Measurements from ENCODE around the gene GRAMD1A. TPM values are rescaled to one million over a fixed set of nuclear protein-coding genes. Genes with fewer than 3 reads are reported as not detected.
"Not testable (repeated sequence)": the region's sequence is repeated elsewhere in the genome, so short reads cannot be mapped to it uniquely, and the experiment has no call there.

Gene GRAMD1A
- total RNA-seq, 1 experiment from 2014 or later, result 62.7 TPM

DNA sequence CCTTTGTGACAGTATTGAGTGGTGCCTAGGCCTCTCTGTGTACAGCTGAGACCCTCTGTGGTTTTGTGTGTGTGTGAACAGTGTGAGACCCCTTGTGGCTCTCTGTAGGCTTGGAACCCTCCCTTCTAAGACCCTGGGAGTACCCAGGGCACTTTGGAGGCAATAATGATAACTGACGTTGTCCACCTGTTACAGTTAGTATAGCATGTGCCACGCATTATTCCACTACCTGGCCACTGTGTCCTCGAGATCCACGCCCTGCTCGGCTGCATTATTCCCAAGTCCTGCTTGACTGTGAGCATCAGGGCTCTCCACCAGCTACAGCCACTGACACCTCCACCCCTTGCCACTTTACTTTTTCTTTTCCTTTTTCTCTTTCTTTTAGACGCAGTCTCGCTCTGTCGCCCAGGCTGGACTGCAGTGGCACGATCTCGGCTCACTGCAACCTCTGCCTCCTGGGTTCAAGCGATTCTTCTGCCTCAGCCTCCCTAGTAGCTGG is 2.0 kb downstream of the GRAMD1A start:
- Histone ChIP-seq H3K4me2 (peak overlapping the region; percentile 92), H3K27me3 (ENCODE audit: insufficient read depth, low read depth) (no peaks in the 10 kb centered on the region), H3K4me1 (replicated peaks; ENCODE audit: insufficient read depth) (peaks cover 44% of the 10 kb centered on the region), H3K27ac (no peak overlapping the region), H2AFZ (no peak overlapping the region), H3K4me3 (no peak overlapping the region), H3K36me3 (ENCODE audit: low read depth) (no peaks in the 10 kb centered on the region), H3K9me3 (ENCODE audit: insufficient read depth, low read depth) (no peaks in the 10 kb centered on the region), H3K9me2 (ENCODE audit: insufficient read depth) (no peaks in the 10 kb centered on the region), H3K79me2 (ENCODE audit: low read depth) (peaks cover 20% of the 10 kb centered on the region), H4K20me1 (ENCODE audit: insufficient read depth) (no peaks in the 10 kb centered on the region), H3F3A (ENCODE audit: insufficient read depth, low read depth) (peaks cover 46% of the 10 kb centered on the region)
- TF ChIP-seq CTCF (conservative IDR thresholded peaks at IDR 0.05), result no peak
- no peak for TF ChIP-seq EZH2 (IDR thresholded peaks at IDR 0.05; ENCODE audit: low read depth)
- intact Hi-C loops (cut with micrococcal nuclease; ENCODE audit: unreplicated experiment), result loop anchor here (2.0 kb wide), 1 partner anchor 121 kb away; no protein-coding TSS in a partner anchor
- no peak for DNase-seq
- POLR2A ChIA-PET (ENCODE audit: unreplicated experiment), result no interaction called here
- CTCF ChIA-PET, result no interaction called here
- BruUV-seq (replicated peaks), result no TSS peak

- no peak overlapping the region for H2AFZ ChIP-seq
- DNase-seq, result no peak
- no peaks in the 10 kb centered on the region; the same call in 1 of the 2 replicates for H3K36me3 ChIP-seq (ENCODE audit: low read depth)
- peaks cover 54% of the 10 kb centered on the region for H3F3A ChIP-seq (ENCODE audit: insufficient read depth, low read depth)
- BruUV-seq (replicated peaks), result no TSS peak
- no peaks in the 10 kb centered on the region for H3K9me2 ChIP-seq (ENCODE audit: insufficient read depth)
- H3K4me1 ChIP-seq (replicated peaks; ENCODE audit: insufficient read depth), result peaks cover 44% of the 10 kb centered on the region
- ChIA-PET CTCF (no interaction called here), POLR2A (ENCODE audit: unreplicated experiment) (interaction anchor here (0.5 kb wide), 1 partner anchor 620 kb away, joined by 27 read pairs; no protein-coding TSS in a partner anchor)
- peaks cover 26% of the 10 kb centered on the region for H3K79me2 ChIP-seq (ENCODE audit: low read depth)
- no peak overlapping the region for H3K4me3 ChIP-seq
- no peaks in the 10 kb centered on the region for H4K20me1 ChIP-seq (ENCODE audit: insufficient read depth)
- TF ChIP-seq EZH2 (IDR thresholded peaks at IDR 0.05; ENCODE audit: low read depth) (no peak), CTCF (conservative IDR thresholded peaks at IDR 0.05) (no peak)
- H3K4me2 ChIP-seq, result no peak overlapping the region
- intact Hi-C loops (cut with micrococcal nuclease; ENCODE audit: unreplicated experiment), result no loop called here
- no peaks in the 10 kb centered on the region for H3K27me3 ChIP-seq (ENCODE audit: insufficient read depth, low read depth)
- H3K27ac ChIP-seq, result no peak overlapping the region
- no peaks in the 10 kb centered on the region for H3K9me3 ChIP-seq (ENCODE audit: insufficient read depth, low read depth)
These were observed 4.6 kb downstream of the GRAMD1A start for GRCh38 chr19:35004517-35005255.

DNA sequence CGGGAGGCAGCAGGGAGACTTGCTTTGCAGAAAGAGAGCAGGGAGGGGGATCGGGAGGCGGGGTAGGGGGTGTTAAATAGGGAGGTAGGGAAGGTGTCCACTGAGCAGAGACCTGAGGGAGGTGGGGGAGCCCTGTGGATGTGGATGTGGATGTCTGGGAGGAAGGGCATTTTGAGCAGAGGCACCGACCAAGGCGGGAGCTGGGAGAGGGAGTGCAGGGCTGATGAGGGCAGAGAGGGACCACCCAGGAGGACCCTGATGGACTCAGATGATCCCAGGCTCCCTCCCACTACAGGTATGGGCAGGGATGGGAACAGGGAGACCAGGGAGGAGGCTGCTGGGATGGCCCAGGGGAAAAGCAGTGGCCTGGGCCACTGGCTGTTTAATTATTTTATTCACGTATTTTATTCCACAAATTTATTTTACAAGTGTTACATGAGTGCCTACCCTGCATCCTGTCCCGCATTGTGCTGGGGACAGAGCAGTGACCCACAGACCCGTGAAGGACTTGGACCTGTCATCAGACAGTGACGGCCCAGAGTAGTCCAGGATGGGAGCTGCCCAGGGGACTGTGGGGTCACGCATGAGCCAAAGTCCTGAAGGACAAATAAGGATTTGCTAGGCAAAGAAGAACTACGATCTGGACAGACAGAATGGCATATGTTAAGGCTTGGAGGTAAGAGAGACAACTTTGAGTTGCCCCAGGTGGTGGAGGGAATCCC is 5.3 kb downstream of the GRAMD1A start:
- no TSS peak for BruUV-seq (replicated peaks)
- no peaks in the 10 kb centered on the region for H3K9me3 ChIP-seq (ENCODE audit: insufficient read depth, low read depth)
- intact Hi-C loops (cut with micrococcal nuclease; ENCODE audit: unreplicated experiment), result no loop called here
- no peak for DNase-seq
- H3K4me2 ChIP-seq, result peak overlapping the region; percentile 63
- no peaks in the 10 kb centered on the region; the same call in 1 of the 2 replicates for H3K36me3 ChIP-seq (ENCODE audit: low read depth)
- peak overlapping the region; percentile 24; the same call in 1 of the 2 replicates for H3K4me3 ChIP-seq
- H3F3A ChIP-seq (ENCODE audit: insufficient read depth, low read depth), result peaks cover 54% of the 10 kb centered on the region
- peak overlapping the region; percentile 69 for H3K27ac ChIP-seq
- H2AFZ ChIP-seq, result no peak overlapping the region
- no peaks in the 10 kb centered on the region for H4K20me1 ChIP-seq (ENCODE audit: insufficient read depth)
- H3K79me2 ChIP-seq (ENCODE audit: low read depth), result peaks cover 26% of the 10 kb centered on the region
- peaks cover 44% of the 10 kb centered on the region for H3K4me1 ChIP-seq (replicated peaks; ENCODE audit: insufficient read depth)
- ChIA-PET CTCF (interaction anchor here (1.2 kb wide), 1 partner anchor 136 kb away, joined by 5 read pairs; no protein-coding TSS in a partner anchor), POLR2A (ENCODE audit: unreplicated experiment) (interaction anchor here (0.5 to 0.6 kb wide), 3 partner anchors 60 to 620 kb away, joined by 5 to 27 read pairs (median 9); no protein-coding TSS in a partner anchor)
- TF ChIP-seq CTCF (conservative IDR thresholded peaks at IDR 0.05), result no peak
- TF ChIP-seq EZH2 (IDR thresholded peaks at IDR 0.05; ENCODE audit: low read depth), result no peak
- H3K27me3 ChIP-seq (ENCODE audit: insufficient read depth, low read depth), result no peaks in the 10 kb centered on the region
- no peaks in the 10 kb centered on the region for H3K9me2 ChIP-seq (ENCODE audit: insufficient read depth)

GRCh38 chr19:35006007-35006341 is 5.9 kb downstream of the GRAMD1A start:
- POLR2A ChIA-PET (ENCODE audit: unreplicated experiment), result interaction anchor here (0.6 kb wide), 3 partner anchors 20 to 260 kb away, joined by 5 to 9 read pairs (median 5); no protein-coding TSS in a partner anchor
- Histone ChIP-seq H3K4me3 (peak overlapping the region; percentile 24; the same call in 1 of the 2 replicates), H3K4me1 (replicated peaks; ENCODE audit: insufficient read depth) (peaks cover 44% of the 10 kb centered on the region), H3K4me2 (peak overlapping the region; percentile 63), H3F3A (ENCODE audit: insufficient read depth, low read depth) (peaks cover 51% of the 10 kb centered on the region), H3K79me2 (ENCODE audit: low read depth) (peaks cover 22% of the 10 kb centered on the region), H3K27ac (peak overlapping the region; percentile 69)
- H4K20me1 ChIP-seq (ENCODE audit: insufficient read depth); H3K27me3 ChIP-seq (ENCODE audit: insufficient read depth, low read depth); H3K36me3 ChIP-seq (ENCODE audit: low read depth); H3K9me2 ChIP-seq (ENCODE audit: insufficient read depth); BruUV-seq (replicated peaks); H2AFZ ChIP-seq; H3K9me3 ChIP-seq (ENCODE audit: insufficient read depth, low read depth); DNase-seq: not testable (repeated sequence)
- CTCF ChIA-PET, result interaction anchor here (0.9 to 1.2 kb wide), 2 partner anchors 61 to 135 kb away, joined by 3 to 5 read pairs; no protein-coding TSS in a partner anchor
- intact Hi-C loops (cut with micrococcal nuclease; ENCODE audit: unreplicated experiment), result loop anchor here (1.0 kb wide), 1 partner anchor 242 kb away; no protein-coding TSS in a partner anchor

All from PC-9 (cell line).